ENCODE results near the gene LRRC42. TPM values are rescaled to one million over a fixed set of nuclear protein-coding genes. Genes with fewer than 3 reads are reported as not detected.
"Not testable (repeated sequence)": the region's sequence is repeated elsewhere in the genome, so short reads cannot be mapped to it uniquely, and the experiment has no call there.

LRRC42 gene
- total RNA-seq, 1 donor from 2014 or later = 13.8 TPM

DNA sequence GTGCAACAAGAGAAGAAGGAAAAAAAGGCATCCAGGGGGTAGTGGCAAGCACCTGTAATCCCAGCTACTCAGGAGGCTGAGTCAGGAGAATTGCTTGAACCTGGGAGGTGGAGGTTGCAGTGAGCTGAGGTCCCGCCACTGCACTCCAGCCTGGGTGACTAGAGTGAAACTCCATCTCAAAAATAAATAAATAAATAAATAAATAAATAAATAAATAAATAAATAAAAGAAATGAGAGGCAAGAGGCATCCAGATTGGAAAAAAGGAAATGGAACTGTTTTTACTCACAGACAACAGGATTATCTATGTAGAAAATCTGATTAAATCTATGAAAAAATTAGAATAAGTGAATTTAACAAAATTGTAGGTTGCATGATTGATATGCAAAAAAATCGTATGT is 48.4 kb downstream of the LRRC42 start:
- ATAC-seq; intact Hi-C loops (cut with DNase I): not testable (repeated sequence)

GRCh38 chr1:53995683-53996082 is 49.5 kb downstream of the LRRC42 start:
- intact Hi-C loops (cut with DNase I) = no loop called here
- no peak for ATAC-seq
- no peak for DNase-seq (ENCODE audit: missing footprints)

More for the DNA sequence above, 48.4 kb downstream of the LRRC42 start:
- not testable (repeated sequence) for DNase-seq (ENCODE audit: missing footprints)

GRCh38 chr1:53998223-53998622 is 52.1 kb downstream of the LRRC42 start:
- DNase-seq (ENCODE audit: missing footprints) (no peak), ATAC-seq (no peak)
- intact Hi-C loops (cut with DNase I) = no loop called here

GRCh38 chr1:53999920-54000319 is 53.8 kb downstream of the LRRC42 start:
- ATAC-seq (no peak), DNase-seq (ENCODE audit: missing footprints) (no peak)
- intact Hi-C loops (cut with DNase I) = no loop called here

- DNase-seq (ENCODE audit: missing footprints) (no peak), ATAC-seq (no peak)
- intact Hi-C loops (cut with DNase I) = no loop called here
These were observed 55.4 kb downstream of the LRRC42 start for GRCh38 chr1:54001591-54001990.

GRCh38 chr1:54002544-54003248 is 56.5 kb downstream of the LRRC42 start:
- no peak for ATAC-seq
- no peak for DNase-seq (ENCODE audit: missing footprints)
- intact Hi-C loops (cut with DNase I) = no loop called here

GRCh38 chr1:54003249-54003646 is 57.1 kb downstream of the LRRC42 start:
- intact Hi-C loops (cut with DNase I) = no loop called here
- ATAC-seq (no peak), DNase-seq (ENCODE audit: missing footprints) (no peak)

GRCh38 chr1:54003750-54004480 is 57.8 kb downstream of the LRRC42 start:
- intact Hi-C loops (cut with DNase I); ATAC-seq; DNase-seq (ENCODE audit: missing footprints): not testable (repeated sequence)

DNA sequence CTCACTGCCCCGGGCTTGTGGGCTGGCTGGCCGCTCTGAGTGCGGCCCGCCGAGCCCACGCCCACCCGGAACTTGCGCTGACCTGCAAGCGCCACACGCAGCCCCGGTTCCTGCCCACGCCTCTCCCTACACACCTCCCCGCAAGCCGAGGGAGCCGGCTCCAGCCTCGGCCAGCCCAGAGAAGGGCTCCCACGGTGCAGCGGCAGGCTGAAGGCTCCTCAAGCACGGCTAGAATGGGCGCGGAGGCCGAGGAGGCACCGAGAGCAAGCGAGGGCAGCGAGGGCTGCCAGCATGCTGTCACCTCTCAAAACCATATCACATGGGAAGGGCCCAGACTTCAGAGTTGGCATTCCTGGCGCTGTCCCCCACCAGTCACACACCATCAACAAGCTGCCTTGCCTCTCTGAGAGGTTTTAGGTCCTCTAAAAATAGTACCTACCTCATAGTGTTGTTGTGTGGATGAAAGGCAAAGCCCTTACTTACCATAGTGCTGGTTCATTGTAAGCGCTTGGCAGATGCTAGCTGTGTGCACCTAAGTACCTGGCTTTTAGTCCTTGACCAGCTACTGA is 58.4 kb downstream of the LRRC42 start:
- ATAC-seq (no peak), DNase-seq (ENCODE audit: missing footprints) (no peak)
- intact Hi-C loops (cut with DNase I) = no loop called here

DNA sequence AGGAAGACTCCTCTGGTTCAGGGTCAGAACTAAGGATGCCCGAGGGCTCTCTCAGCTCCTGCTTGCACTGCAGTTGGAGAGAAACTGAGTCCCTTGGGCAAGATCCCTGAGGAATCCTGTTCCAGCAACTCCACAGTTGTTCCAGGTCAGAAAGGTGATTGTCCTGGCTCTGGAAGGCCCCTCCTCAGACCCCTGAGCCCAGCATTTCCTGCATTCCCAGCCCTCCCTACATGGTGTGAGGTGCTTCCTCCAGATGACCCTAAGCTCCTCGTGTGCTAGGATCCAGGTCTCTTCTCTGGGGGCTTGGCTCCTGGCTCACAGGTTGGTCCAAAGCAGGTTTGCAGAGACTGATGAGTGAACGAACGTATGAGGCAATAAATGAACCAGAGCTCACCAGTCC is 60.4 kb downstream of the LRRC42 start:
- intact Hi-C loops (cut with DNase I) = no loop called here
- no peak for DNase-seq (ENCODE audit: missing footprints)
- ATAC-seq = no peak

GRCh38 chr1:54007613-54008012 is 61.5 kb downstream of the LRRC42 start:
- ATAC-seq (no peak), DNase-seq (ENCODE audit: missing footprints) (no peak)
- intact Hi-C loops (cut with DNase I) = no loop called here

DNA sequence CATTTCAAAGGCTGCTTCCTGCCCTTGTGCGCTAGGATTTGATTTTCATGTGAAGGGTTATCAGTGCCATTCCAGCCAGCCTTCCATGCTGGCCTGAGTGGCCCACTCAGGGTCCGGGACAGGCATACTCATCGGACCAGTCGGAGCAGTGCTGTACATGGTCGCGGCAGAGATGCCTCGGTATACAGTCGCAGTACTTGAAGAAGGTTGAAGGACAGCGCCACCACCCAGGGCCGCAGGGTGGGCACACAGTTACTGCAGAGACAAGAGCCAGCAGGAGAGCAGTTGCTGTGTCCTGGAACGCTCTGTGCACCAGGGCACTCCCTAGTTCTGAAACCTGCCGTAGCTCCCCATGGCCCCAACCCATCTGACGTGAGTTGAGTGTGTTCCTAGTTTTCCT is 62.7 kb downstream of the LRRC42 start:
- intact Hi-C loops (cut with DNase I) = no loop called here
- ATAC-seq (no peak), DNase-seq (ENCODE audit: missing footprints) (no peak)

GRCh38 chr1:54009406-54009805 is 63.3 kb downstream of the LRRC42 start:
- ATAC-seq (no peak), DNase-seq (ENCODE audit: missing footprints) (no peak)
- intact Hi-C loops (cut with DNase I) = no loop called here

DNA sequence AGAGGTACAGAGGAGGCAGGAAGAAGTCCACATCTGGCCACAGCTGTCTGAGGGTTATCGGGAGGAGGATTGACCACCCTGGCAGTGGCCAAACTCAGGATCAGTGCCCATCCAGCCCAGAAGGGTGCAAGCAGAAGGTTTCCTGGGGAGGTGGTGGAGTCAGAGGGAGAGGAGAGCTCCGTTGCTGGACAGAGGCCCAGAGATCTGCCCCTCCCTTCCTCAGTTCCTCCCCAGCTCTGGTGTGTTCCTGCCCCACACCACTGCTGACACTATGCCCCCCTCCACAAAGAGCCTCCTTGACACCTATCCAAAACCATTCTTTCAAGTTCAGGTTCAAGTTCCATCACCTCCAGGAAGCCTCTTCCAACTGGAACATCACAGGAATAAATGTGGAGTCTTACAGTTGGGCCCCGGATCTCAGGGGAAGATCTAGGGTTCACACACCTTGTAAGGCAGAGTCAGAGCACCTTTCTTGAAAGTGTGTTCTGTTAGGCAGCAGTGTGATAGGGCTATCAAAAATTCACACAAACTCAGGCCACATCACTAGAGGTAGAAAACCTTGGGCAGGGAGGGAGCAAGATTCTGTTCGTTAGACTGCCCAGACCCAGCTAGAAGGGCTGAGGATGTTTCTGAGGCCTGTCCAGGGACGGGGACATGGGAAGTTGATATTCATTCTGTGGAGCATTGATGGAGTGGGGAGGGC is 64.4 kb downstream of the LRRC42 start:
- DNase-seq (ENCODE audit: missing footprints) = no peak
- intact Hi-C loops (cut with DNase I) = no loop called here
- ATAC-seq = no peak

DNA sequence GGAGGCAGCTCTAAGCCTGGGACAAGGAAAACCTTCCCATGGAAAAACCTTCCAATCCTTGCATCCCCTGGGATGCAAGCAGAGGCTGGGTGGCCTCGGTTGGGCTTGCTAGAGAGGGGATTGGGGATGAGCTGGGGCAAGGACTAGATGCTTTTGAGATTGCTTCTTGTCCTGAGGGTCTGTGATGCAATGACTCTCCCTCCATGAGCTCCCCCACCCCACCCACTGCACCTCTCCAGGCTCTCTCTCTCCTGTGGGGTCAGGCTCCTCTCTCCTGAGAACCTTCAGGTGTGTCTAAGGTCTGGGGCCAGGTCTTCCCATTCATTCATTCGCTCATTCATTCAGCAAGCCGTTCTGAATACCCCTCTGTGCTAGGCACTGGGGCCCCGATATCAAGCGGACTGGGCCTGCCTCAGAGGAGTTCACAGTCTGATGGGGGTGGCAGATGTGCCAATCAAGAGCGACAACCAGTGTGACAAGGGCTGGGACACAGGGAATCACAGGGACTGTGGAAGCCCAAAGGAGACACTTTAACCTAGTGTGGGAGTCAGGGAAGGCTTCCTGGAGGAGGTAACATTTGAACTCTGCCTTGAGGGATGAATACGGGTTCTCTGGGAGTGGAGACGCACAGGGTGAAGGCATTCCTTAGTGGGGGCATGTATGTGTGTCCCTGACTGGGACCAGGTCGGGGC is 65.3 kb downstream of the LRRC42 start:
- intact Hi-C loops (cut with DNase I) = no loop called here
- ATAC-seq = no peak
- DNase-seq (ENCODE audit: missing footprints) = no peak

DNA sequence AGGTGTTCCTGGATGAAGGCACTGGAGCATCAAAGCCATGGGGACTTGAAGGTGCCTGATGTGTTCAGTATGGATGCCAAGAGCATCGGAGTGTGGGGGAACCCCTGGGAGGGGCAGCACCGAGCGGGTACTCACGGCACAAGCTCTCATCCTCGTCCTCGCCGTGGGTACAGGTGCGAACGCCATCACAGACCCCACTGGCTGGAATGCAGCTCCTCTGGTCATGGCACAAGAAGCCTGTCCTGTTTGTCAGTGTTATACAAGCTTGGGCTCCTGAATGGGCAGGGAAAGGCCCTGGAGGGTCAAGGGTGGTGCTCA is 65.8 kb downstream of the LRRC42 start:
- intact Hi-C loops (cut with DNase I) = no loop called here
- no peak for ATAC-seq
- DNase-seq (ENCODE audit: missing footprints) = no peak

GRCh38 chr1:54012863-54013262 is 66.7 kb downstream of the LRRC42 start:
- no peak for ATAC-seq
- no peak for DNase-seq (ENCODE audit: missing footprints)
- intact Hi-C loops (cut with DNase I) = no loop called here

GRCh38 chr1:54013393-54014008 is 67.4 kb downstream of the LRRC42 start:
- ATAC-seq (no peak), DNase-seq (ENCODE audit: missing footprints) (no peak)

More at GRCh38 chr1:54013393-54014008, 67.4 kb downstream of the LRRC42 start:
- intact Hi-C loops (cut with DNase I) = no loop called here

All from Right ventricle myocardium inferior (tissue), 1 donor.